A549 treated with ZK216348 at 1 μM for 4 hours (cell line): ENCODE measurements around the gene PRICKLE2. TPM values are rescaled to one million over a fixed set of nuclear protein-coding genes. Genes with fewer than 3 reads are reported as not detected.

ENCODE experiments used
- total RNA-seq: library from RNA; stranded (reverse); fragments of 200-300 nt; extraction: Qiagen RNA extraction; gene quantifications from 5 replicates; pipeline ENCODE4 v1.2.3, GENCODE V29; 2022; ENCODE audit warnings: low read depth

The PRICKLE2 gene, protein sequence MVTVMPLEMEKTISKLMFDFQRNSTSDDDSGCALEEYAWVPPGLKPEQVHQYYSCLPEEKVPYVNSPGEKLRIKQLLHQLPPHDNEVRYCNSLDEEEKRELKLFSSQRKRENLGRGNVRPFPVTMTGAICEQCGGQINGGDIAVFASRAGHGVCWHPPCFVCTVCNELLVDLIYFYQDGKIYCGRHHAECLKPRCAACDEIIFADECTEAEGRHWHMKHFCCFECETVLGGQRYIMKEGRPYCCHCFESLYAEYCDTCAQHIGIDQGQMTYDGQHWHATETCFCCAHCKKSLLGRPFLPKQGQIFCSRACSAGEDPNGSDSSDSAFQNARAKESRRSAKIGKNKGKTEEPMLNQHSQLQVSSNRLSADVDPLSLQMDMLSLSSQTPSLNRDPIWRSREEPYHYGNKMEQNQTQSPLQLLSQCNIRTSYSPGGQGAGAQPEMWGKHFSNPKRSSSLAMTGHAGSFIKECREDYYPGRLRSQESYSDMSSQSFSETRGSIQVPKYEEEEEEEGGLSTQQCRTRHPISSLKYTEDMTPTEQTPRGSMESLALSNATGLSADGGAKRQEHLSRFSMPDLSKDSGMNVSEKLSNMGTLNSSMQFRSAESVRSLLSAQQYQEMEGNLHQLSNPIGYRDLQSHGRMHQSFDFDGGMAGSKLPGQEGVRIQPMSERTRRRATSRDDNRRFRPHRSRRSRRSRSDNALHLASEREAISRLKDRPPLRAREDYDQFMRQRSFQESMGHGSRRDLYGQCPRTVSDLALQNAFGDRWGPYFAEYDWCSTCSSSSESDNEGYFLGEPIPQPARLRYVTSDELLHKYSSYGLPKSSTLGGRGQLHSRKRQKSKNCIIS
- 1.9 to 3.3 TPM (median 2.6 TPM) in 5 replicates for total RNA-seq

DNA sequence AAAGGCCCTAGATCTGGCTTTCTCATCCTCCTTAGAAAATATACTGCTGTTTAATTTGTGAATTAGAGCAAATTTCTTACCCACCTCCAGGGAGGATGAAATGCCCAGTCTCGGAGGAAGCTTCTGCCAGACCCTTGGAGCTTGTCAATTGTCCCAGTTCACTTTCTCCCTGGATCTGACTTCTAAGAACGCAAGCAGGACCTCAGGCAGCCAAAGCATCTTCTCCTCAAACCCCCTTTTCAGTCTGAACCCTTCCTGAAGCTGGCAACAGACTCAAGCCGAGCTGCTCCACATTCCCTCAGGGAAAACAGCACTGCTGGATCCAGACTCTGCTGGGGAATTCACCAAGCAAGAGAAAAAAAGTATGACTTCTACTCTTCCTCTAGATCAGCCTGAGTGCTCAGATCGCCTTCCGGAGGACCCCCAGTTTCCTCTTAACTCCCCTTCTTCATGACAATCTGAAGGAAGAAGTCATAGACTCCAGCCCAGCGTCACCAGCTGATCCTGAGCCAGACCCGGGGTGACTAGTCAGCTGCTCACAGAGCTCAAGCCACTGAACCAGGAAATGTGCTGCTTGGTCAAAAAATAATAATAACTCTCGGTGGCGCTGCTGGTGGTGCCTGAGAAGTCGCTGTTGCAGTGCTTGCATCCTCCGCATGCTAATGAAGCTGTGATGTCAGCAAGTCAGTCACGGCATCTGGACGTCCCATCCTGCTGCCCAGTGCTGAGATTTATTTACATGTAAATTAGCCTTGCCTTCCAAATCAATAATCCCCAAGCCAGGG, at the start of gene PRICKLE2:
PRICKLE2 (minus strand) TSS at position 641 of the 785 bp plus-strand sequence. CDS start 26,539 bp downstream, outside the sequence.

Other genes with a start within 250 kb of the PRICKLE2 start
- 74.5 to 98.9 TPM (median 77.5 TPM) in 5 replicates for gene PSMD6, start 202.0 kb downstream of the PRICKLE2 start, total RNA-seq